ES-I3 (cell line): ENCODE data around the gene SRMS.

ENCODE experiments used
- H3K36me3 ChIP-seq: 2 replicates; pipeline ENCODE4 v1.6.1; 2013; ENCODE audit warnings: mild to moderate bottlenecking, low read length, control low read depth, moderate library complexity; ENCODE audit not compliant: insufficient read depth
- H3K4me1 ChIP-seq: 2 replicates; pipeline ENCODE4 v1.6.1; 2013; ENCODE audit warnings: mild to moderate bottlenecking, control low read depth, low read length; ENCODE audit not compliant: insufficient read depth
- H3K9ac ChIP-seq: 2 replicates; pipeline ENCODE4 v1.6.1; 2013; ENCODE audit warnings: low read depth, mild to moderate bottlenecking, low read length, moderate library complexity
- H3K9me3 ChIP-seq: 2 replicates; pipeline ENCODE4 v1.6.1; 2013; ENCODE audit warnings: mild to moderate bottlenecking, low read length, moderate library complexity; ENCODE audit not compliant: control insufficient read depth, insufficient read depth

The SRMS gene

DNA sequence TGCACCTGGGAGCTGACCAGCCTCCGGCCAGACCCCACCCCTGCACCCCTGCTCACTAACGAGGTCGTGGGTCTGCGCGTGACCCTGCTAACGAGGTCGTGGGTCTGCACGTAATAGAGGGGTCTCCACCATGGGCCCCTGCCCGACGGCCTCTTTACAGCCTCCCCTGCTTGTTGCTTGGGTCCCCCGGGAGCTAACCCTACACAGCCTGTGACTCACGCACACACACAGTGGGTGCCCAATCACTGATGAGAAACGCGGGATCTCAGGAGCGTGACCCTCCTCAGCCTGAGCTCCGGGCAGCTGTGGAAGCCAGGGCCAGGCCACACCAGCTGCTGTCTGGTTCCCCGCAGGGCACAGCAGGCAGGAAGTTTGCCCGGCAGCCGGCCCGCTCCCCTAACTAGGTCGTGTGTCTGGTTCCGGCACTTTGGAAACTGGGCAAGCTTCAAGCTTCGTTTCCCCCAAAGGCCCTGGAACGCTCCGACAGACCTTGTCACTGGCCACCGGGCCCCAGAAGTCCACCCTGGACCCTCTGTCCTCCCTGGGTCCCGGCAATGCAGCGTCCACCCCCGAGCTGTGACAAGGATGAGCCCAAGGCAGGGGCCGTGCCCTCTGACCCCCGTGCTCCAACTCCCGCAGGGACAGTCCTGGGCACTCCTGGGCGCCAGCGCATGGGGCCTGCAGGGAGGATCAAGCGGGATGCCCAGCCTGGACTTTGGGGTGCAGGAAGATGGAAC, 11.1 kb downstream of the SRMS start:
- H3K9ac ChIP-seq, result no peak overlapping the region
- H3K9me3 ChIP-seq, result no peaks in the 10 kb centered on the region
- H3K4me1 ChIP-seq, result no peaks in the 10 kb centered on the region
- no peaks in the 10 kb centered on the region for H3K36me3 ChIP-seq

DNA sequence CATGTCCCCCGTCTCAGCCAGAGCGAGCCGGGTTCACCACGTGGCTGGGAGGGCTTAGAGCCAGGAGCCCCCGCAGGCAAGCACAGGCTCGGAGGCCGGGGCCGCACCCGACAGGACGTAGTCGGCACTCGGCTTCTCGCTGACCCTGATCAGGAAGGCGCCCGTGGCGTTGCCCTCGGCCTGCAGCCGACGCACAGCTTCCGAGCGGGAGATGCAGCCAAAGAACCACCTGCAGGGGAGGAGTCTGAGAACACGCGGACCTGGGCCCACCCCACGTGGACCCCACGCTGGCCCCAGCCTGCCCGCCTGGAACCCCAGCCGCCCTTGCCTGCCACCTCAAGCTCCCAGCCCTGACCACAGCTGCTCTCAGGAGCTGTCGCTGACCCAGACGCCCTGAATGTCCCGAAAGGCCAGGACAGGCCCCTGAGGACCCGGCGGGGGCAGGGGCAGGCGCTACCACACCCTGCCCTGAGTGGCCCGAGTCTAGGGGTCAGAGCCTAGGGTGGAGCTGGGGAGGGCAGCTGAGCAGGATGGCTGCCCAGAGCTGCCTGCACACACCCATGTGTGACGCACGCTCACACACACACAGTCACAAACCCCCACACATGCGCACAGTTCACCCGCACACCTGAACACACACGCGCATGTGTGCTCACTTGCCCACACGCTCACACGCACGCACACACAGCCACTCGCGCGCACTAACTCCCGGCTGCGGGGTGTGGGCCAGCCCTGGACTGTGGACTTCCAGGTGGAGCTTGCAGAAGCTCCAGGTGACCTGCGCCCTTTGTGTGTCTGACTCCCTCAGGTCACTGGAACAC, 12.5 kb downstream of the SRMS start:
- no peak overlapping the region for H3K9ac ChIP-seq
- no peaks in the 10 kb centered on the region for H3K36me3 ChIP-seq
- no peaks in the 10 kb centered on the region for H3K4me1 ChIP-seq
- H3K9me3 ChIP-seq, result no peaks in the 10 kb centered on the region

DNA sequence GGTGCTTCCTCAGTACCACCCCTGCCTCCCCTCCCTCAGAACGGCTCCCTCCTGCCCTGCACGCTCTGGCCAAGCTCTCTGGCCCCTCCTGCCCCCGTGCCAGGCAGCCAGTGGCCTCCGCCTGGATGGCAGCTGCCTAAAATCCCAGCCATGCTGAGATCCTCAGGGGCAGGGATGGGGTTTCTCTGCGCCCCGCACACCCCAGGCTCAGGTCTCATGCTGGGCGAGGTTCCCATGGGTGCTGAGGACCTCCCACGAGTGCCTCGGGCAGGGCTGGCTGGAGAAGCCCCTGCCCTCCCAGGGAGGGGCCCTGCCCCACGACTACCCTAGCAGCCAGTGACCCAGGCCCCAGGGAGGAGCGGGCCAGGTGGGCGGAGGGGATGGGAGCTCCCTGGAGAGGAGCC, 13.1 kb downstream of the SRMS start:
- no peaks in the 10 kb centered on the region for H3K9me3 ChIP-seq
- no peaks in the 10 kb centered on the region for H3K4me1 ChIP-seq
- H3K36me3 ChIP-seq, result no peaks in the 10 kb centered on the region
- H3K9ac ChIP-seq, result no peak overlapping the region

DNA sequence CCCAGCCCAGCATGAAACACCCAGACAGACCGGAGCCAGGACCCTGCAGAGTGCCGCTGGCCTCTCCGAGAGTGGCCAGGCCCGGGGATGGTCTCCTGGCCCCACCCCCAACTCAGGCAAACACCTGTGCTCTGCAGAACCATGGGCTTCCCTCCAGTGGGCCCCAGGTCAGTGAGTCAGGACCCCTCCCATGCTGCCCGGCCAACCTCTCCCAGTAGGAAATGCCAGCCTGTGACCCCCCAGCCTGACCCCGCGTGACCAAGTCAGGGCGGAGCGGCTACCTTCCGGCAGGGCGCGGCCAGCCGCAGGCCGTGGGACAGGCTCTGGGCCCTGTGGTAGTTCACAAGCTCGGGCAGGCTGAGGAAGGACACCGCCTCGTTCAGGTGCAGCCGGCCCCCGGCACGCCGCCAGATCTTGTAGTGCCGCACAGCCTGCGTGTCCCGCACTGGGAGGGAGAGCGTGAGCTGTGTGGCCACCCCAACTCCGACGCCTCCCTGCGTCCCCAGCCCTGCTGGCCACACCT, 13.6 kb downstream of the SRMS start:
- Histone ChIP-seq H3K4me1 (no peaks in the 10 kb centered on the region), H3K9ac (no peak overlapping the region), H3K36me3 (no peaks in the 10 kb centered on the region), H3K9me3 (no peaks in the 10 kb centered on the region)

DNA sequence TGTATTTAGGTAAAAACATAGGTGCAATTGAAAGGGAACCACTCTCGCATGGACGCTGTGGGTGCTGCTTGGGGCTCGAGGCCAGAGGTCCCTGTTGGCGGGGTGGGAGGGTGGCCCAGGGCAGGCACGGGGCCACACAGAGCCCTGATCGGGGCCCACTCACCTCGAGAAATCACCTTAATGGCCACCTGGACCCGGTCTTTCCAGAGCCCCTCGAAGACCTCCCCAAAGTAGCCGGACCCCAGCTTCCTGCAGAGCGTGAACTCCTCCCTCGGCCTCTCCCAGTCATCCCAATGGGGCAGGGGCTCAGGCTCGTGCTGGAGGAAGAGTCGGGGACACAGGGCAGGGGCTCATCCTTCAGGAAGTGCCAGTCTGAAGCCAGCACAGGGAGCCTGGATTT, 14.2 kb downstream of the SRMS start:
- Histone ChIP-seq H3K36me3 (no peaks in the 10 kb centered on the region), H3K9me3 (no peaks in the 10 kb centered on the region), H3K9ac (no peak overlapping the region), H3K4me1 (no peaks in the 10 kb centered on the region)

DNA sequence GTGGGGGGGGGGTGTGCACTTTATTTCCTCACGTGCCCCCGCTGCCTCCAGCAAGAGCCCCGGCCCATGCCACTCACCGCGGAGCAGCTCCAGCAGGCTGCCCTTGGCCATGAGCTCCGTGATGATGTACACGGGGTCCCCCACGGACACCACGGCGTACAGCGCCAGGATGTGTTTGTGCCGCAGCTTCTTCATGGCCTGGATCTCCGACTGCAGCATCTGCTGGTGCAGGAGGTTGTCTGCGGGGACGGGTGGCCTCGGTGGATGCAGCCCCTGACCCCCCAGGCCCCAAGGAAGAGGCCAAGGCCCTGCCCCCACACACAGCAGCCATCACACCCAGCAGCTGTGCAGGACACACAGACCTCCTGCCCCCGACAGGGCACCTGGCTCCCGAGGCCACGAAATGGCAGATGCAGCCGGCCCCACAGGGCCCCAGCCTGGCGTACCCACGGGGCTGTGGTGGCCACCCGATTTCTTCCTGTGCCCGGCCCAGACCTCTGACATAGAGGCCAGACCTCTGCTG, 15.0 kb downstream of the SRMS start:
- no peaks in the 10 kb centered on the region for H3K36me3 ChIP-seq
- H3K9ac ChIP-seq, result no peak overlapping the region
- no peaks in the 10 kb centered on the region for H3K9me3 ChIP-seq
- H3K4me1 ChIP-seq, result no peaks in the 10 kb centered on the region

DNA sequence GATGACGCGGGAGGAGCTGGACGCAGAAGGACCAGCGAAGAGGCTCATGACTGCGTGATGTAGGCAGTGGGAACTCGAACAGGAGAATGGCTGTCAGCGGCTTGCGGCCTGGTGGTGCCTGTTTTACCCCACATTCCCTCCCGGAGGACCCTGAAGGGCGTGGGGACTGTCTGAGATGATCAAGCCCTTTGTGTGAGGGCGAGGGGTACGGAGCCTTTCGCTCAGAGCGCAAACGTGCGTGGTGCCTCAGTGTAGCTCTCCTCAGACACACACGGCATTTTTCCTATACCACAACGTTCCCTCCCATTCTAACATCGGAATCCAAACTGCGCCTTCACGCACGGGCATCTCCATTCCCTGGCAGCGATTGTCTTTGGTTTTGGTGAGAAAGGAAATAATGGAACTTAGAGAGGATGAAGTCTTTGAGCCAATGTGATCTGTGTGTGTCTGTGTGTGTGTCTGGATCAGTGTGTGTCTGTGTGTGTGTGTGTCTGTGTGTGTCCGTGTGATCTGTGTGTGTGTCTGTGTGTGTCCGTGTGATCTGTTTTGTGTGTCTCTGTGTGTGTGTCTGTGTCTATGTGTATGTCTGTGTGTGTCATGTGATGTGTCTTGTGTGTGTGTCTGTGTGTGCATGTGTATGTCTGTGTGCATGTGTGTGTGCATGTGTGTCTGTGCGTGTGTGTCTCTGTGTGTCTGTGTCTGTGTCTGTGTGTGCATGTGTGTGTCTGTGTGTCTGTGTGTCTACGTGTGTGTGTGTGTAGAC, 15.7 kb downstream of the SRMS start:
- no peaks in the 10 kb centered on the region for H3K4me1 ChIP-seq

DNA sequence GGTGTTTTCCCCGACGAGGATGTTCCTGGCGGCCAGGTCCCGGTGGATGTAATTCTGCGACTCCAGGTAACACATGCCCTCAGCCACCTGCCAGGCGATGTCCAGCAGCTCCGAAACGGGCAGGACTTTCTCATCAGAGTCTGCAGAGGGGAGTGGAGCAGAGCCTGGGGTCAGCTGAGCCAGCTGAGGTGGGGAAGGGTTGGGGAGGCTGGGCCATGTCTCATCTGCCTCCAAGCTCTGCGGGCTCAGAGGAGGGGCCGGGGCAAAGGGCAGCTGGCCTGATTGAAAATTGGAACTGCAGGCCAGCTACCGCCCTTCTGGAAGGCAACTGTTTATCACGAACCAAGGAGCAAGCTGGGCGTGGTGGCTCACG, 16.8 kb downstream of the SRMS start:
- no peaks in the 10 kb centered on the region for H3K4me1 ChIP-seq
- H3K9me3 ChIP-seq, result no peaks in the 10 kb centered on the region
- no peak overlapping the region for H3K9ac ChIP-seq
- H3K36me3 ChIP-seq, result no peaks in the 10 kb centered on the region

More for the DNA sequence above, 15.7 kb downstream of the SRMS start:
- Histone ChIP-seq H3K9ac (no peak overlapping the region), H3K36me3 (no peaks in the 10 kb centered on the region), H3K9me3 (no peaks in the 10 kb centered on the region)

DNA sequence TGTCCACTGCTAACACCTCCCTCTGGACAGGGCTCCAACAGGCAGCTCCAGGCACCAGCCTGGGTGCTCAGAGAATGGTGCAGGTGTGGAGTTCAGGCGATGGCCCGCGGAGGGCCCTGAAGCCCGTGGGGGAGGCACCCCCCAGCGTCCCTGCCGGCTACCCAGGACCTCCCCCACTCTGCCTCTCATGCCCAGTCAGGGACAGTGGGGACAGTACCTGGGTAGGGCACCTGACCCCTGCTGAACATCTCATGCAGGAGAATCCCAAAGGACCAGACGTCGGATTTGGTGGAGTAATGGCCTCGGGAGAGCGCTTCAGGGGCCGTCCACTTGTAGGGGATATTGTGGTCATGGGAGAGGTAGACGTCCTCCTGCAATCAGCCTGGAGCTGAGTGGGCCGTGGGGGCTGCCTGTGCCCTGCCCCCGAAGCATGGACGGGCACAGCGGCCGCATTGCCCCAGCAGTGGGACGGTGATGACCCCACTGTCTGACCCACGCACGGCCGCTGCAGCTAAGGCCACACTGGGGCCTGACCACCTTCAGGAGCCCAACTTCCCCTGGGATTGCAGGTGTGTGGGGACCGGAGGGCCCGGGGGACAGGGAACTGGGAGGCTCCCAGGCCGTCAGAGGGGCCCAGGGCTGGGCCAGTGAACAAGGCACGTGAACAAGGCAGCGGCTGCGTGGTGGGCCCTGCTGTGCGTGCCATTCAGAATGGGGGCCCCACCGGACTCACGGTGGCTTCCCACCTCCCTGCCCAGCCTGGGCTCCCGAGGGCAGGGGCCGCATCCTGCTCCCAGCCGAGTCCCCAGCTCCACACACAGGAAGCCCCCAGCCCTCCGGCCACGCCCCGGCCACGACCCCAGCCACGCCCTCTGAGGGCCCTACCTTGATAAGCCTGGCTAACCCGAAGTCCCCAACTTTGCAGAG, 17.4 kb downstream of the SRMS start:
- Histone ChIP-seq H3K9ac (no peak overlapping the region), H3K36me3 (no peaks in the 10 kb centered on the region), H3K4me1 (no peaks in the 10 kb centered on the region)

DNA sequence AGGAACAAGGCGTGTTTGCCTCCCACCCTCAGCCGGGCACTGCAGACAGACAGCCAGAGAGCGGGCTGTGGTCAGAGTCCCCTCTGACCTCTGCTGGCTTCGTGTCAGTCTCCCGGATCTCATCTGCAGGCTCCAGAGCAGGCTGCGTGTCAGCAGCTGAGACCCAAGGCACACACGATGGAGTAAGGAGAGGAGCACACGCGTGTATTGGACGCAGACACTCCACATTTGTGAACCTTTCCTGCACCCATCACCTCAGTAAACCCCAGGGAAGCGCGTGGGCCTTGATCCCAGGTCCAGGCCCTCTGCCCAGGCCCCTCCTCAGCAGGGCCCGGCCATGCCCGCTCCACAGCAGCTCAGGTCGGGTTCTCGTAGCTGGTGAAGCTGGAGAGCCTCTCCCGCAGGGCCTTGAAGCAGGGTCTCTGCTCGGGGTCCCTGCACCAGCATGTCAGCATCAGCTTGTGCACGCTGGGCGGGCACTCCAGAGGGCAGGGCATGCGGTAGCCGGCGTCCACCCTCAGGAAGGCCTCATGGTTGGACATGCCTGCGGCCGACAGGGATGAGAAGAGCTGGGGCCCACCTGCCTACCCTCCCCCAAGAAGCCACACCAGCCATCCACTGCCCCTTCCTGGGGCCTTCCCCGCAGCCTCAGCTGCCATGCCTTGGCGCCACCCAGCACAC, 18.2 kb downstream of the SRMS start:
- Histone ChIP-seq H3K36me3 (no peaks in the 10 kb centered on the region), H3K9me3 (no peaks in the 10 kb centered on the region), H3K4me1 (no peaks in the 10 kb centered on the region), H3K9ac (no peak overlapping the region)

More for the DNA sequence above, 17.4 kb downstream of the SRMS start:
- no peaks in the 10 kb centered on the region for H3K9me3 ChIP-seq

DNA sequence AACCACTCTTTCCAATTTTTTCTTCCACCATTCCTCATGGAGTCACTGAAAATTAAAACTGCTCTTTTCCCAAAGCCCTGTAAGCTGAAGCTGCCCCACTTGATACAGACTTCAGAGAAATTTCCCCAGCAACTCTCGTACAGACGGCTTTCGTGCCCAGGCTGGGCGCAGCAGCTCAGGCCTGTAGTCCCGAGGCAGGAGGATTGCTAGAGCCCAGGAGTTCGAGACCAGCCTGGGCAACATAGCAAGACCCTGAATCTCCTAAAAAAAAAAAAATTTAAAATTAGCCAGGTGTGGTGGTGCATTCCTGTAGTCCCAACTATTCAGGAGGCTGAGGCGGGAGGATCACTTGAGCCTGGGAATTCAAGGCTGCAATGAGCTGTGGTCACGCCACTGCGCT, 20.4 kb downstream of the SRMS start:
- Histone ChIP-seq H3K36me3 (peaks cover 4% of the 10 kb centered on the region; the same call in 1 of the 2 replicates), H3K4me1 (no peaks in the 10 kb centered on the region), H3K9me3 (no peaks in the 10 kb centered on the region), H3K9ac (no peak overlapping the region)

DNA sequence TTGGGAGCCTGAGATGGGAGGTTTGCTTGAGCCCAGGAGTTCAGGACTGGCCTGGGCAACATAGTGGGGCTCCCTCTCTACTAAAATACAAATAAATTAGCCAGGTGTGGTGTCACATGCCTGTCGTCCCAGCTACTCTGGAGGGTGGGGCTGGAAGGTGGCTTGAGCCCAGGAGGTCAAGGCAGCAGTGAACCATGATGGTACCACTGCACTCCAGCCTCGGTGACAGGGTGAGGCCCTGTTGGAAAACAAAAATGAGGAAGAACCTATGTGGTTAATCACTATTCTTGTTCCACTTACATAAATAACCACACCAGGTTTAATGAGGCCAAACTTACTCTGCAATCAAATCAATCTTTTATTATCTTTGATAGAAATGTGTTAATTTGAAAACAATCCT, 21.6 kb downstream of the SRMS start:
- H3K4me1 ChIP-seq, result no peaks in the 10 kb centered on the region
- no peak overlapping the region for H3K9ac ChIP-seq
- peaks cover 7% of the 10 kb centered on the region for H3K36me3 ChIP-seq
- H3K9me3 ChIP-seq, result no peaks in the 10 kb centered on the region

DNA sequence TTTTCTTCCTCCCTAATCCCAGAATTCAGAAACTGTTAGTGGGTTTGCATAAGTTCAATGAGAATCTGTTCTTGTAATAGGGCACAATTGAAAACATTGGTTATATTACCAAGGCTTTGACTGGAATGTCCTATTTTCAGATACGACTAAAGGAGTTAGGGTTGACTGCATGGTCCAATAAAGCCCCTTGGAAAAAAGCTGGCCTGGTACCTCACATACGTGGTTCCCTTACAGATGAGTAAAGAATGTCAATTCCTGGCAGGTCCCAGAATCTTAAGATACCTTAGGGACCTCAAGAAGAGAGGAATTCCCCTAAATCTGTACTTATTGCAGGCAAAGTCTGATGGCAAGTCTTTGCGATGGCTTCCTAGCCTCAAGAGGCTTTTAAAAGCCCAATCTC, 22.4 kb downstream of the SRMS start:
- Histone ChIP-seq H3K4me1 (no peaks in the 10 kb centered on the region), H3K9me3 (no peaks in the 10 kb centered on the region), H3K36me3 (peaks cover 7% of the 10 kb centered on the region), H3K9ac (no peak overlapping the region)
